Vagina (tissue), 2 donors: Measurements from ENCODE around the gene PRODH. TPM values are rescaled to one million over a fixed set of nuclear protein-coding genes. Genes with fewer than 3 reads are reported as not detected.
"Not testable (repeated sequence)": the region's sequence is repeated elsewhere in the genome, so short reads cannot be mapped to it uniquely, and the experiment has no call there.

Source experiments
- DNase-seq, 2 donors: peaks; one replicate each; pipeline ENCODE4 v3.0.0-alpha.2; 2017; ENCODE audit errors: extremely low spot score in 2 of 2
- H3K27ac ChIP-seq: fragments of 200-600 bp; sonication (generic); one replicate; pipeline ENCODE4 v1.5.1; 2019
- H3K27me3 ChIP-seq: fragments of 200-600 bp; sonication (generic); one replicate; pipeline ENCODE4 v1.5.1; 2019
- H3K36me3 ChIP-seq, 2 donors: fragments of 200-600 bp; sonication (generic); one replicate each; pipeline ENCODE4 v1.5.1; 2017 to 2019
- H3K4me1 ChIP-seq: fragments of 200-600 bp; sonication (generic); one replicate; pipeline ENCODE4 v1.5.1; 2019
- H3K4me3 ChIP-seq, 2 donors: fragments of 200-600 bp; sonication (generic); 1 replicate in 1 of 2; 2 replicates in 1 of 2; pipeline ENCODE4 v1.5.1; 2016 to 2019
- H3K9me3 ChIP-seq: fragments of 200-600 bp; sonication (generic); one replicate; pipeline ENCODE4 v1.5.1; 2019
- POLR2A ChIP-seq, 2 donors: fragments of 450-650 bp; IDR thresholded peaks; one replicate each; pipeline ENCODE4 v1.6.1; 2017; ENCODE audit warnings: antibody characterized with exemption in 2 of 2, mild to moderate bottlenecking in 2 of 2, moderate library complexity in 2 of 2
- POLR2AphosphoS5 ChIP-seq, 2 donors: sonication (generic); formaldehyde crosslinking; IDR thresholded peaks; one replicate each; pipeline ENCODE4 v1.9.0; 2017; ENCODE audit warnings: antibody characterized with exemption in 2 of 2, mild to moderate bottlenecking in 2 of 2, low read depth in 1 of 2; ENCODE audit not compliant: insufficient read depth in 1 of 2
- intact Hi-C: fragments of 100-400 bp; cut with DNase I; formaldehyde crosslinking; loops from one replicate; pipeline ENCODE4 v1.15.1; 2023
- total RNA-seq: library from RNA; depleted of rRNA; stranded (reverse); fragments of >200 nt; gene quantifications from one replicate; pipeline ENCODE4 v1.2.3, GENCODE V29; 2016
- TF ChIP-seq, protein P1 (sequence below), 3 experiments: fragments of 450-650 bp in 2 of 3; fragments of 200-600 bp in 1 of 3; sonication (generic) in 1 of 3; IDR thresholded peaks; one replicate each; pipeline ENCODE4 v1.5.1; 2017 to 2019; ENCODE audit warnings: antibody characterized with exemption in 3 of 3, mild to moderate bottlenecking in 2 of 3, moderate library complexity in 2 of 3

The PRODH gene
- total RNA-seq, 1 donor from 2014 or later, result 17.4 TPM

DNA sequence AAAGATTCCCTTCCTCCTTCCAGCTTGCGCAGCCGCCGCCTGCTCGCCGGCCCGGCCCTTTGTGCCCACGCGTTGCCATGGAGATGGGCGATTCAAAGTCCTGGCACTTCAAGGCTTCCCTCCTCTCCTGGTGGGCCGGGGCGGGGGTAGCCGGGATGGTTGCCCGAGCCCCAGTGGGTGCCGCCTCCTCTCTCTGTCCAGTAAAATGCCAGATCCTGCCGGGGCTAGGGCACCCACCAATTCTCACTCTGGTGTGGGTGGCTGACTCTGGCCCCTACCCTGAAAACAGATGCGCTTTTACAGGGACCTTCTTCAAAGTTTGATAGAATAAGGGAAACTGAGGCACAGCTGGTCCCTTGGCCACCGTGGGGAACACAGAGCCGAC lies 22.2 kb upstream of the PRODH start:
- H3K9me3 ChIP-seq, DNase-seq, intact Hi-C loops, H3K36me3 ChIP-seq, H3K4me1 ChIP-seq, H3K27ac ChIP-seq, H3K27me3 ChIP-seq, H3K4me3 ChIP-seq: not testable (repeated sequence)

DNA sequence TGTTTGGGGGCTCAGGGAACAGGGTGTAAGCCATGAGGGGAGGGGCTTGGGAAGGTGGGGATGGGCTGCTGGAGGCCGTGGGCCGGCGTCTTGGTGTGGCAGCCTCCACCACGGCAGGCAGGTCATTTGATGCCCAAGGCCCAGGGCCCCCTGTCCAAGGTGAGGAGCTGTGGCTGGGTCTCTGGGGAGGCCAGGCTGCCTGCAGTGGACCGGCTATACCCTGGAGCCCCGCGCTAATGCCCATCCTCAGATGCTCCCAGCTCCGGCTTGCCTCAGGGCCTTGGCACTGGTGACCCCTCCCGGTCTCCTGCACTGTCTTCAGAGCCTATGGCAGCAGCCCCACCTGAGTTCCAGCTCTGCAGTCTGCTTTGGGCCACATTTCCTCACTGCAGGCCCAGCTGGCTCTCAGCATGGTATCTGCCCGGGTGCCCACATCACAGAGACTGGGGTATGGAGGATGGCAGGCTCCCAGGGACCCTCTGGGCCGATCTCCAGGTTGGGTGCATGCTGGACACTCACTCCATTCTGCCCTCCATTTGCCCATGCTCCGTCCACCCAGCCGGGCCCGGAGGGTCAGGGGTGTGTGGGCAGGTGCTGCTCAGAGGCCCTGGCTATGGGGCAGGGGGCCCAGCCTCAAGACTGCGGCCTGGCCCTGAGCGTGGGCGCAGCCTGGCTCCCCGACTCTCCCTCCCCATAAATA lies 21.7 kb upstream of the PRODH start:
- H3K36me3 ChIP-seq, H3K27ac ChIP-seq, DNase-seq, intact Hi-C loops, H3K4me1 ChIP-seq, H3K9me3 ChIP-seq, H3K27me3 ChIP-seq, H3K4me3 ChIP-seq: not testable (repeated sequence)

DNA sequence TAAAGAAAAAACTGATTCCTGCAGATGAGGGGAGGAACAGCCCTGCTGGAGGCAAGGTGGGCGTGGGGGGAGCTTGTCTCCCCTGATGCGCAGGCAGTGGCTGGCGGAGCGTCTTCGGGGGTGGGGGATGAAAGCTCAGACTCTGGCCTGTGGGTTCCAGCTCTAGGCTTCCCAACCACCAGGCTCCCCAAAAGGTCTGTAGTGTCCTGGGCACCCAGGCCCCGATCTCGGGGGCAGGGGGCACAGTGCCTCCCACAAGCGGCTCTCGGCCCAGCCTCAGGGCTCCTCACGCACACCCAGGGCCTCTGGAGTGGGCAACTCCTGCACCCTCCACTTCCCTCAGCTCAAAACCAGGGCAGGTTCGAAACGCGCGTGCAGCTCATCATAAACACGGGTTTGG lies 20.9 kb upstream of the PRODH start:
- intact Hi-C loops, H3K4me3 ChIP-seq, H3K9me3 ChIP-seq, H3K4me1 ChIP-seq, H3K27ac ChIP-seq, H3K27me3 ChIP-seq, H3K36me3 ChIP-seq, DNase-seq: not testable (repeated sequence)

DNA sequence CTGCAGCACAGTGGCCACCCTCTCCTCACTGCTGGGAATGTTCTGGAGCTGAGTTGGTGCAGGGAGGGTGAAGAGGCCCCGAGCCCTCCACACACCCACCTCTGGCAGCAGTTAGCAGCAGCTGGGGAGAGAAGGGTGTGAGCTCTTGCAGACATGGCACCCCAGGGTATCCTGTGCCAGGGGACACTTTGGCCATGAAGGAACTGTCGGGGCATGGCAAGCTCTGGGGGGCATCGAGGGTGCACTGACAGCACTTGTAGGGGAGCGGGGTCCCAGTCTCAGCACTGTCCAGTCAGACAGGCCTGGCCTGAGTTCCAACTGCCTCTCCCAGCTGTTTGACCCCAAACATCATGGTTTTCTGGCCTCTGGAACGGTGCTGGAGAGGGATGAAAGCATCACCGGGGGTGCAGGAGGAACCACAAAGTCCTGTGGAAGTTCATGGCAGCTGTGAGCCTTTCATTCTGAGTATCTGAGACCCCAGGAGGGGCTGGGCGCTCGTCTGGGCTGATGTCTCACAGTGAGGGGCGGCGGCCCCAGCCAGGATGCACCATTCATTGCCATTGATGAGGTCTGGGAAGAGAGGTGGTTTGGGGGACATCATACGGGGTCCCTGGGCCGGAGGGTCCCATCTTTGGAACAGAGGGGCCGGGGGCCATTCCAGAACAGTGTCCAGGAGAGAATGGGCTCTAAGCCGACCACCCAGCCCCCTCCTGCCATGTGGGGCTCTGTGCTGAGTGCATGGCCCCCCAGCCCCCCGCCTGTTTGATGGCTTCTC lies 20.2 kb upstream of the PRODH start:
- H3K4me1 ChIP-seq, H3K4me3 ChIP-seq, DNase-seq, H3K36me3 ChIP-seq, intact Hi-C loops, H3K27ac ChIP-seq, H3K9me3 ChIP-seq, H3K27me3 ChIP-seq: not testable (repeated sequence)

DNA sequence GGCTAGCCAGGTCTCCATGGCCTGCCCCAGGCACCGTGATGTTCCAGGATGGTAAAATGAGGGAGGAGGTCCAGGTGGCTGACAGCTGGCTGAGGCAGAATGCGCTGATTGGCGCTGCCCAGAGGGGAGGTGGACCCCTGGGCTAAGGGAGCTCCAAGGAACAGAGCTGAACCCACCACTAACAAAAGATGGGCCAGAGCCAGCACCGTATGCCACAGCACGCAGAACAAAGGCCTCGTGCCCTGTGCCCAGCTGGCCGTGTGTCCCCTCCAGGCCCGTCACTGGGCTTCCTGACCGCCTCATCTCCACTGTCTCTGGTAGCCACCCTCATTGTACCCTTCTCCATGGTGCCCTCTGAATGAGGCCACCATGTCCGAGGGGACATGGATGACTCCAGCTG lies 19.6 kb upstream of the PRODH start:
- no peaks in the 10 kb centered on the region for H3K27me3 ChIP-seq

DNA sequence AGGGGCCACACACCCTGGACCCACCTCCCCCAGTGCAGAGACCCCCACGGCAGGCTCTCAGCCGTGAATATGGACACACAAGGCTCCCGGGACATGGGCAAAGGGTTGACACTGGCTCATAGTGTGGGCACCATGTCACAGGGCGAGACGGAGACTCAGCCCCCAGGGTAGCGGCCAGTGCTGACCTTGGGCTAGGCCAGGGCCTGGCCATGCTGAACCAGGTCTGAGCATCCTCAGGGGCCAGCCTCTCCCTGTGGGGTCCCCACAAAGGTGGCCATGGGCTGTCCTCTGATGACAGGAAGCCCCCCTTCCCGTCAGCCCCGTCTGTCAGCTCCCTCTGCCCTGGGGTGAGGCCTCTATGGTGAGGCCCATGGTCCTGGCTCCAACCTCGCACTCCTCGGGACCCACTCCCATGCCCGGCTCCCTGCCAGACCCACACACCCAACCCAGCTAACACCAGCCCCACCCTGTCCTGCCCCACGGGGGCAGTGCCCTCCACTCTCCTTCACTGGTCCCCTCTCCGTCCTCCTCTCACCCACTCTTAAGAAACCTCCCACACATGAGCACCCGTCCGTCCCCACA lies 19.0 kb upstream of the PRODH start:
- Histone ChIP-seq H3K9me3 (no peaks in the 10 kb centered on the region), H3K36me3 (no peaks in the 10 kb centered on the region), H3K27ac (no peak overlapping the region), H3K27me3 (no peaks in the 10 kb centered on the region), H3K4me1 (no peaks in the 10 kb centered on the region), H3K4me3 (no peak overlapping the region)
- TF ChIP-seq, protein P1, sequence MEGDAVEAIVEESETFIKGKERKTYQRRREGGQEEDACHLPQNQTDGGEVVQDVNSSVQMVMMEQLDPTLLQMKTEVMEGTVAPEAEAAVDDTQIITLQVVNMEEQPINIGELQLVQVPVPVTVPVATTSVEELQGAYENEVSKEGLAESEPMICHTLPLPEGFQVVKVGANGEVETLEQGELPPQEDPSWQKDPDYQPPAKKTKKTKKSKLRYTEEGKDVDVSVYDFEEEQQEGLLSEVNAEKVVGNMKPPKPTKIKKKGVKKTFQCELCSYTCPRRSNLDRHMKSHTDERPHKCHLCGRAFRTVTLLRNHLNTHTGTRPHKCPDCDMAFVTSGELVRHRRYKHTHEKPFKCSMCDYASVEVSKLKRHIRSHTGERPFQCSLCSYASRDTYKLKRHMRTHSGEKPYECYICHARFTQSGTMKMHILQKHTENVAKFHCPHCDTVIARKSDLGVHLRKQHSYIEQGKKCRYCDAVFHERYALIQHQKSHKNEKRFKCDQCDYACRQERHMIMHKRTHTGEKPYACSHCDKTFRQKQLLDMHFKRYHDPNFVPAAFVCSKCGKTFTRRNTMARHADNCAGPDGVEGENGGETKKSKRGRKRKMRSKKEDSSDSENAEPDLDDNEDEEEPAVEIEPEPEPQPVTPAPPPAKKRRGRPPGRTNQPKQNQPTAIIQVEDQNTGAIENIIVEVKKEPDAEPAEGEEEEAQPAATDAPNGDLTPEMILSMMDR (IDR thresholded peaks at IDR 0.05), result no peak
- no peak for TF ChIP-seq POLR2A (IDR thresholded peaks at IDR 0.05)
- no peak for TF ChIP-seq POLR2AphosphoS5 (IDR thresholded peaks at IDR 0.05; ENCODE audit: insufficient read depth in 1 of 2, low read depth in 1 of 2)
- no peak for DNase-seq
- intact Hi-C loops, result no loop called here

More for the DNA sequence above, 19.6 kb upstream of the PRODH start:
- TF ChIP-seq POLR2A (IDR thresholded peaks at IDR 0.05), result no peak
- no peak for TF ChIP-seq POLR2AphosphoS5 (IDR thresholded peaks at IDR 0.05; ENCODE audit: insufficient read depth in 1 of 2, low read depth in 1 of 2)
- TF ChIP-seq, protein P1 (IDR thresholded peaks at IDR 0.05), result no peak
- H3K27ac ChIP-seq, result no peak overlapping the region
- H3K9me3 ChIP-seq, result no peaks in the 10 kb centered on the region
- intact Hi-C loops, result no loop called here
- H3K4me1 ChIP-seq, result no peaks in the 10 kb centered on the region
- H3K36me3 ChIP-seq, result no peaks in the 10 kb centered on the region
- DNase-seq, result no peak
- no peak overlapping the region for H3K4me3 ChIP-seq

DNA sequence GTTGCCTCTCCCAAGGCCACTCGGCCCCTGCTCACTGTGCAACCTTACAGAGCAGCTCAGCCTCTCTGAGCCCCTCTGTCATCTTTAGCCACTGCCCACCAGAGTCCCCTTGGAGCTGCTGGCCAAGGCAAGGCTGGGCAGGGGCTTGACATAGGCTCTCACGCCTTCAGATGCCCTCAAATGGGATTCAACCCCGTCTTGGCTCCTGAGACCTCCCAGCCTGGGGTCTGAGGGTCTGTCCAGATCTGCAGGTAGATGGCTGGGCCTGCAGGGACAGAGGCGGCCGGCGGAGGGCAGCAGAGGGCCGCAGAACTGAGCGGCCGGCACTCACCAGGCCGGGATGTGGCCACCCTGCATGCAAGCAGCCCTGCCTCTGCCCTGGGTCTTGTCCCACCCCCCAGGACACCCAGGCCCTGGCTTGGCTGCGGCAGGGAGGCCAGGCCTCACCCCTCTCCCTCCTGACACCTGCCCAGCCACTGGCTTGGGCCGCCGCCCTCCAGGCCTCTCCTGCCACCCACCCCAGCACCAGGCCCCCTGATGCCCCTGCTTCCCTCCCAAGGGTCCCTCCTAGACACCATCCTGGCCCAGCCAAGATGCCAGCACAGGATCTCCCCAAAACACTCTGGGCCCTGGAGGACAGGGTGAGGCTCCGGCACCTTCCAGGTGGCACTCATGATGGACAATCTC lies 18.4 kb upstream of the PRODH start:
- DNase-seq, H3K27me3 ChIP-seq, H3K27ac ChIP-seq, H3K4me1 ChIP-seq, H3K36me3 ChIP-seq, intact Hi-C loops, H3K4me3 ChIP-seq, H3K9me3 ChIP-seq: not testable (repeated sequence)
- TF ChIP-seq, protein P1 (IDR thresholded peaks at IDR 0.05), result peak; percentile 45 to 75 (median 58)

DNA sequence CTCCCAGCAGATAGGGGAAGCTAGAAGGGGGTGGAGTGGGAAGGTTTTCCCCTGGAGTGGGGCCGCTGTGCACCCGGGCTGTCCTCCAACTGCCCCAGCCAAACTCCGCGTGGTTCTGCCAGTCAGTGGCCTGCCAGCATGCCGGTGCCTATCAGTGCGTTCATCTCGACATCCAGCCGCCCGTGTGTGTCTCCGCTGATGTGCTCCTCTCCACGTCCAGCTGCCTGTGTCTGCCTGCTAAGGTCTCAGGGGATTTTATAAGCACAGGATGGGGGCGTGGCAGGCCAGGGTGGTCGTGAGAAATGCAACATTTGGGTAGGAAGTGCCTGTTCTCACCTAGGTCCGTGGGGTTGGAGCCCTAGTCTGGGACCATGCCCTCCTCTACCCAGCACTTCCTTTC lies 17.0 kb upstream of the PRODH start:
- H3K4me1 ChIP-seq, H3K9me3 ChIP-seq, intact Hi-C loops, H3K27me3 ChIP-seq, H3K27ac ChIP-seq, H3K4me3 ChIP-seq, DNase-seq, H3K36me3 ChIP-seq: not testable (repeated sequence)
